Left ventricle myocardium inferior (tissue), 1 donor: ENCODE results near the gene TNFAIP3. TPM values are rescaled to one million over a fixed set of nuclear protein-coding genes. Genes with fewer than 3 reads are reported as not detected.

ENCODE experiments used
- DNase-seq: peaks from one replicate; pipeline ENCODE4 v3.0.0-alpha.2; 2020
- H3K27ac ChIP-seq: fragments of 200-600 bp; replicated peaks from 2 replicates; pipeline ENCODE4 v1.8.0; 2021
- H3K27me3 ChIP-seq: fragments of 200-600 bp; 2 replicates; pipeline ENCODE4 v1.8.0; 2021; ENCODE audit warnings: low read depth
- H3K36me3 ChIP-seq: fragments of 200-600 bp; 2 replicates; pipeline ENCODE4 v1.8.0; 2021
- H3K4me1 ChIP-seq: fragments of 200-600 bp; 2 replicates; pipeline ENCODE4 v1.8.0; 2021
- H3K4me3 ChIP-seq: fragments of 200-600 bp; 2 replicates; pipeline ENCODE4 v1.8.0; 2021; ENCODE audit warnings: mild to moderate bottlenecking, moderate library complexity
- H3K9me3 ChIP-seq: fragments of 200-600 bp; replicated peaks from 2 replicates; pipeline ENCODE4 v1.8.0; 2021
- CTCF ChIP-seq: fragments of 200-600 bp; IDR thresholded peaks from 2 replicates; pipeline ENCODE4 v1.8.0; 2021; ENCODE audit warnings: antibody characterized with exemption, mild to moderate bottlenecking, borderline replicate concordance
- intact Hi-C: fragments of 100-400 bp; cut with micrococcal nuclease; formaldehyde crosslinking; loops from one replicate; pipeline ENCODE4 v1.11.0; 2022
- total RNA-seq: library from RNA; stranded (reverse); fragmentation: NEBNext Ultra II Directional; extraction: Animal tissue kit (Norgen Biotek cat#: 25700); gene quantifications from one replicate; pipeline ENCODE4 v1.2.1, GENCODE V29; 2021
- donor health status: DM: no; HTN: yes; CAD: no; lungs with severe emphysema.

Gene TNFAIP3
- total RNA-seq, 1 donor from 2014 or later, result 7.0 TPM

GRCh38 chr6:137915790-137916189, 48.7 kb downstream of the TNFAIP3 start:
- Histone ChIP-seq H3K4me1 (no peaks in the 10 kb centered on the region), H3K36me3 (no peaks in the 10 kb centered on the region), H3K27ac (no peak overlapping the region), H3K27me3 (peaks cover 5% of the 10 kb centered on the region), H3K4me3 (no peak overlapping the region), H3K9me3 (peaks cover 16% of the 10 kb centered on the region)
- intact Hi-C loops, result no loop called here
- TF ChIP-seq CTCF, result no peak
- no peak for DNase-seq

GRCh38 chr6:137917551-137918325, 50.7 kb downstream of the TNFAIP3 start:
- Histone ChIP-seq H3K4me1 (no peaks in the 10 kb centered on the region), H3K27ac (no peak overlapping the region), H3K27me3 (peaks cover 5% of the 10 kb centered on the region), H3K36me3 (no peaks in the 10 kb centered on the region), H3K4me3 (no peak overlapping the region), H3K9me3 (peaks cover 16% of the 10 kb centered on the region)
- no peak for DNase-seq
- intact Hi-C loops, result no loop called here
- no peak for TF ChIP-seq CTCF

DNA sequence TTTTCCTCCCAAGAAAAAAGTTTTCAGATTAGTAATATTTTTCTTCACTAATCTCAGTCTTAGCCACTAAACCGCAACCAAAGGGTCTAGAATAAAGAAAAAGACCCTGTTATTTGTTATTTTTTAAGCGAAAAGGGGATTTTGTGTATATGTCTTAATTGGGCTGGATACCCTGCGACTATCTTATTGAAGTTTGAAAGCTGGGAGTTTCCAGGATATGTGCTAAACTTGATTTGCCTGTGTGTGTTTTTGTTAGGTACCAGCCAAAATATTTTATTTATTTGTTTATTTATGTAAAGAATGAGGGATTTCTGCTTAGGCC, 52.4 kb downstream of the TNFAIP3 start:
- H3K4me3 ChIP-seq, result no peak overlapping the region
- no peak overlapping the region for H3K27ac ChIP-seq
- H3K27me3 ChIP-seq, result peaks cover 5% of the 10 kb centered on the region
- intact Hi-C loops, result no loop called here
- TF ChIP-seq CTCF, result no peak
- H3K9me3 ChIP-seq, result peaks cover under 1% of the 10 kb centered on the region
- no peaks in the 10 kb centered on the region for H3K4me1 ChIP-seq
- no peak for DNase-seq
- no peaks in the 10 kb centered on the region for H3K36me3 ChIP-seq

DNA sequence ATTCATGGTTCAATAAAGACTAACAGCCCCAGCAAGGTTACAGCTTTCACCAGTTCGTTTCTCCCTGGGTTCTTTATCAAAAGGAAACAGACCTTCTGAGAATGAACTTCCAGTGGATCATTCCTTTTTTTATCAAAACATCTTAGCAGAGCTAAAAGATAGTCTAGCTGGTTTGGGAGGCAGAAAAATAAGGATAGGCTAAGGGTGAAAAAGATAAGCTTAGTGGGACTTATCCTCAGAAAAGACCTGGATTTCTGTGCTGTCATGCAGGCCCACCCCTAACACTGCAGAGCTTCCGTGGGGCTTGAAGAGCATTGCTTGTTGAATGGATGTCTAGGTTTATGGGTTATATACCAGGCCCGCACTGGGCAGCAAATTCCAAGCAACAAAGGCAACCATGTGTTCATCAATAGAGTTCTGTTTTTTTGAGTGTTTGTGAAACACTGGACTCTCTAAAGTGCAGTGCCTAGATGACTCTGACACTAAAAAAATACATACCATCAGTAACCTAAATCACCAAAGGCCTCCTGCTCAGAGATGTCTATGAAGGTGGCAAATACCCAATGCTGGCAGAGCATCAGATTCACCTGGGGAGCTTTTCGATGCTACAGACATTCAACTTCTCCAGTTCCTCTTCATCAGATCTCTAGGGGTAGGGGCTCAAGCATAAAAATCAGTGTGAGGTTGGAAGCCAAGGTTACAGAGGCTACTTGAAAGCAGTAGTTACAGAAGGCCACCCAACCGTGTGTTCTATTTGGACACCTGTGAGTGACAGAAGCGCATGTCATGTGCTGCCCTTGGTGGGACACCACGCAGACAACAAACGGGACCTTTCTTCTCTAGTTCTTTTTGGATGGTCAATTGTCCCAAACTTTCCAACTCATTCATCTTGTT, 53.0 kb downstream of the TNFAIP3 start:
- no peak for TF ChIP-seq CTCF

DNA sequence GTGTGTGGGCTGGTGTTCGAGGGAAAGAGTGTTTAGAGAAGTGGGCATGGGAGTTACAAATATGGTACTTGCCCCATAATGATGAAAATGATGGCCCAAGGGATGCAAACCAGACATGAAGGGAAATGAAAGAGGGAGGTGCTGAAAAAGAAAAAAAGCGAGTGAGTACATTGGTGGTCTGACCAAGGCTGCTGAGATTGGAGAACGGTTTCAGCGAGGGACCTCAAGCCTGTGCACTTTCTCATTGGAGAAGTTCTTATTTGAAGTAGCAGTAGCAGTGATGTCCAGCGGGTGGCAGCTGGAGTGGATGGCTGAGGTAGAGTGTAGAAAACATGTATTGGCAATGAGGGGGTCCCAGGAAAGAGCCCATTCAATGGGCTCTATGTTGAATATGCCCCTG, 54.8 kb downstream of the TNFAIP3 start:
- Histone ChIP-seq H3K9me3 (no peaks in the 10 kb centered on the region), H3K27ac (no peak overlapping the region), H3K4me1 (no peaks in the 10 kb centered on the region), H3K4me3 (no peak overlapping the region), H3K27me3 (no peaks in the 10 kb centered on the region), H3K36me3 (no peaks in the 10 kb centered on the region)
- TF ChIP-seq CTCF, result no peak
- intact Hi-C loops, result no loop called here
- DNase-seq, result no peak

More for the DNA sequence above, 53.0 kb downstream of the TNFAIP3 start:
- H3K36me3 ChIP-seq, result no peaks in the 10 kb centered on the region
- H3K9me3 ChIP-seq, result no peaks in the 10 kb centered on the region
- intact Hi-C loops, result no loop called here
- peaks cover 5% of the 10 kb centered on the region for H3K27me3 ChIP-seq
- H3K4me1 ChIP-seq, result no peaks in the 10 kb centered on the region
- H3K4me3 ChIP-seq, result no peak overlapping the region
- DNase-seq, result no peak
- H3K27ac ChIP-seq, result no peak overlapping the region
